GM12878 (cell line): ENCODE measurements around the gene SCT. TPM values are rescaled to one million over a fixed set of nuclear protein-coding genes. Genes with fewer than 3 reads are reported as not detected.

Experiments
- polyA plus RNA-seq, 11 experiments: library from polyadenylated mRNA; depleted of rRNA in 4 of 11; unstranded in 6 of 11; stranded (reverse) in 5 of 11; fragments of >200 nt; fragmentation: Nextera tagmentation in 4 of 11; fragmentation: Illumina TruSeq in 1 of 11; extraction: Ambion mirVana in 4 of 11; extraction: Trizol in 1 of 11; gene quantifications; 1 replicate in 1 of 11; 2 replicates in 10 of 11; pipeline versions ENCODE4 v1.2.1 to v1.2.3, GENCODE V29; 2011 to 2016; ENCODE audit warnings: inconsistent platforms in 2 of 11, missing spikeins in 2 of 11, low read depth in 1 of 11
- total RNA-seq, 4 experiments: library from RNA; depleted of rRNA in 3 of 4; stranded (reverse); fragments of >200 nt in 3 of 4; fragmentation: Illumina TruSeq in 1 of 4; extraction: Trizol in 1 of 4; gene quantifications; 2 replicates each; pipeline versions ENCODE4 v1.2.1 to v1.2.3, GENCODE V29; 2013 to 2021

The SCT gene
- total and polyA plus RNA-seq, 10 of the 15 experiments (the other 5 are each of a cell fraction or from before 2014, with no cell fraction given) = not detected

Other genes with a start within 250 kb of the SCT start
Only the 7 nearest of the 27 such genes appear.
- gene LMNTD2, start 66.4 kb downstream of the SCT start, total RNA-seq (2014; rRNA removed) = 2.1 and 3.8 TPM in 2 replicates
- 0.45 and 0.83 TPM in 2 replicates for gene LMNTD2, start 66.4 kb downstream of the SCT start, total RNA-seq (2014; rRNA removed; fragmentation: Illumina TruSeq; extraction: Trizol)
- gene LMNTD2, start 66.4 kb downstream of the SCT start, total RNA-seq (2021) = 2.8 and 3.3 TPM in 2 replicates
- 0.99 and 1.2 TPM in 2 replicates for gene LMNTD2, start 66.4 kb downstream of the SCT start, polyA plus RNA-seq (2011; rRNA removed)
- 0.22 TPM in 1 of 2 replicates, not detected in the other for gene LMNTD2, start 66.4 kb downstream of the SCT start, polyA plus RNA-seq (2014; fragmentation: Illumina TruSeq; extraction: Trizol)
- gene LMNTD2, start 66.4 kb downstream of the SCT start, polyA plus RNA-seq (2014; fragmentation: Nextera tagmentation; extraction: Ambion mirVana) = not detected
- gene LMNTD2, start 66.4 kb downstream of the SCT start, polyA plus RNA-seq (2014; rRNA removed) = 3.5 and 4.1 TPM in 2 replicates
- 1 to 10 TPM in 1 of 2 experiments, under 1 TPM in 1; 0.88 to 1.4 TPM for gene LMNTD2, start 66.4 kb downstream of the SCT start, polyA plus RNA-seq (2016; fragmentation: Nextera tagmentation; extraction: Ambion mirVana)
- gene RASSF7, start 66.2 kb downstream of the SCT start, total RNA-seq (2014; rRNA removed) = 17.8 and 19.0 TPM in 2 replicates
- 2.8 and 3.0 TPM in 2 replicates for gene RASSF7, start 66.2 kb downstream of the SCT start, total RNA-seq (2014; rRNA removed; fragmentation: Illumina TruSeq; extraction: Trizol)
- 15.1 and 16.8 TPM in 2 replicates for gene RASSF7, start 66.2 kb downstream of the SCT start, total RNA-seq (2021)
- gene RASSF7, start 66.2 kb downstream of the SCT start, polyA plus RNA-seq (2011; rRNA removed) = 3.4 and 9.6 TPM in 2 replicates
- gene RASSF7, start 66.2 kb downstream of the SCT start, polyA plus RNA-seq (2014; fragmentation: Illumina TruSeq; extraction: Trizol) = 0.16 and 1.1 TPM in 2 replicates
- 1 to 10 TPM in 1 of 2 experiments, under 1 TPM in 1; 0.39 to 1.0 TPM for gene RASSF7, start 66.2 kb downstream of the SCT start, polyA plus RNA-seq (2014; fragmentation: Nextera tagmentation; extraction: Ambion mirVana)
- 21.0 and 26.4 TPM in 2 replicates for gene RASSF7, start 66.2 kb downstream of the SCT start, polyA plus RNA-seq (2014; rRNA removed)
- 10 to 100 TPM; 22.2 to 29.7 TPM for gene RASSF7, start 66.2 kb downstream of the SCT start, polyA plus RNA-seq (2016; fragmentation: Nextera tagmentation; extraction: Ambion mirVana)
- gene PHRF1, start 50.7 kb downstream of the SCT start, total RNA-seq (2014; rRNA removed) = 19.2 and 22.0 TPM in 2 replicates
- gene PHRF1, start 50.7 kb downstream of the SCT start, total RNA-seq (2014; rRNA removed; fragmentation: Illumina TruSeq; extraction: Trizol) = 8.8 and 11.1 TPM in 2 replicates
- gene PHRF1, start 50.7 kb downstream of the SCT start, total RNA-seq (2021) = 39.4 and 43.5 TPM in 2 replicates
- gene PHRF1, start 50.7 kb downstream of the SCT start, polyA plus RNA-seq (2011; rRNA removed) = 4.9 and 11.7 TPM in 2 replicates
- gene PHRF1, start 50.7 kb downstream of the SCT start, polyA plus RNA-seq (2014; fragmentation: Illumina TruSeq; extraction: Trizol) = 2.4 and 8.0 TPM in 2 replicates
- under 1 TPM; 0.13 to 0.42 TPM for gene PHRF1, start 50.7 kb downstream of the SCT start, polyA plus RNA-seq (2014; fragmentation: Nextera tagmentation; extraction: Ambion mirVana)
- gene PHRF1, start 50.7 kb downstream of the SCT start, polyA plus RNA-seq (2014; rRNA removed) = 23.4 and 28.2 TPM in 2 replicates
- gene PHRF1, start 50.7 kb downstream of the SCT start, polyA plus RNA-seq (2016; fragmentation: Nextera tagmentation; extraction: Ambion mirVana) = 10 to 100 TPM; 18.5 to 21.7 TPM
- gene IRF7, start 11.2 kb downstream of the SCT start, total RNA-seq (2014; rRNA removed) = 119 and 141 TPM in 2 replicates
- gene IRF7, start 11.2 kb downstream of the SCT start, total RNA-seq (2014; rRNA removed; fragmentation: Illumina TruSeq; extraction: Trizol) = 24.3 and 24.4 TPM in 2 replicates
- 115 and 116 TPM in 2 replicates for gene IRF7, start 11.2 kb downstream of the SCT start, total RNA-seq (2021)
- 22.0 and 65.3 TPM in 2 replicates for gene IRF7, start 11.2 kb downstream of the SCT start, polyA plus RNA-seq (2011; rRNA removed)
- gene IRF7, start 11.2 kb downstream of the SCT start, polyA plus RNA-seq (2014; fragmentation: Illumina TruSeq; extraction: Trizol) = 0.71 and 8.1 TPM in 2 replicates
- gene IRF7, start 11.2 kb downstream of the SCT start, polyA plus RNA-seq (2014; fragmentation: Nextera tagmentation; extraction: Ambion mirVana) = 10 to 100 TPM in 1 of 2 experiments, 1 to 10 TPM in 1; 4.4 to 26.4 TPM
- 129 and 142 TPM in 2 replicates for gene IRF7, start 11.2 kb downstream of the SCT start, polyA plus RNA-seq (2014; rRNA removed)
- gene IRF7, start 11.2 kb downstream of the SCT start, polyA plus RNA-seq (2016; fragmentation: Nextera tagmentation; extraction: Ambion mirVana) = 10 to 100 TPM; 69.9 to 88.5 TPM
- 0.05 TPM in 1 of 2 replicates, not detected in the other for gene CDHR5, start 2.2 kb downstream of the SCT start, total RNA-seq (2014; rRNA removed)
- gene CDHR5, start 2.2 kb downstream of the SCT start, total RNA-seq (2014; rRNA removed; fragmentation: Illumina TruSeq; extraction: Trizol) = not detected in 2 replicates
- gene CDHR5, start 2.2 kb downstream of the SCT start, total RNA-seq (2021) = 0.40 TPM in 1 of 2 replicates, not detected in the other
- gene CDHR5, start 2.2 kb downstream of the SCT start, polyA plus RNA-seq (2011; rRNA removed) = not detected in 2 replicates
- not detected in 2 replicates for gene CDHR5, start 2.2 kb downstream of the SCT start, polyA plus RNA-seq (2014; fragmentation: Illumina TruSeq; extraction: Trizol)
- gene CDHR5, start 2.2 kb downstream of the SCT start, polyA plus RNA-seq (2014; fragmentation: Nextera tagmentation; extraction: Ambion mirVana) = not detected
- gene CDHR5, start 2.2 kb downstream of the SCT start, polyA plus RNA-seq (2014; rRNA removed) = 0.06 TPM in 1 of 2 replicates, not detected in the other
- not detected for gene CDHR5, start 2.2 kb downstream of the SCT start, polyA plus RNA-seq (2016; fragmentation: Nextera tagmentation; extraction: Ambion mirVana)
- gene DRD4, start 10.1 kb upstream of the SCT start, total RNA-seq (2014; rRNA removed) = not detected in 2 replicates
- not detected in 2 replicates for gene DRD4, start 10.1 kb upstream of the SCT start, total RNA-seq (2014; rRNA removed; fragmentation: Illumina TruSeq; extraction: Trizol)
- gene DRD4, start 10.1 kb upstream of the SCT start, total RNA-seq (2021) = 0.24 TPM in 1 of 2 replicates, not detected in the other
- not detected in 2 replicates for gene DRD4, start 10.1 kb upstream of the SCT start, polyA plus RNA-seq (2011; rRNA removed)
- not detected in 2 replicates for gene DRD4, start 10.1 kb upstream of the SCT start, polyA plus RNA-seq (2014; fragmentation: Illumina TruSeq; extraction: Trizol)
- gene DRD4, start 10.1 kb upstream of the SCT start, polyA plus RNA-seq (2014; fragmentation: Nextera tagmentation; extraction: Ambion mirVana) = not detected
- not detected in 2 replicates for gene DRD4, start 10.1 kb upstream of the SCT start, polyA plus RNA-seq (2014; rRNA removed)
- not detected for gene DRD4, start 10.1 kb upstream of the SCT start, polyA plus RNA-seq (2016; fragmentation: Nextera tagmentation; extraction: Ambion mirVana)
- gene DEAF1, start 68.0 kb upstream of the SCT start, total RNA-seq (2014; rRNA removed) = 47.6 and 48.6 TPM in 2 replicates
- gene DEAF1, start 68.0 kb upstream of the SCT start, total RNA-seq (2014; rRNA removed; fragmentation: Illumina TruSeq; extraction: Trizol) = 21.2 and 23.0 TPM in 2 replicates
- 51.3 and 57.1 TPM in 2 replicates for gene DEAF1, start 68.0 kb upstream of the SCT start, total RNA-seq (2021)
- 10.2 and 21.6 TPM in 2 replicates for gene DEAF1, start 68.0 kb upstream of the SCT start, polyA plus RNA-seq (2011; rRNA removed)
- gene DEAF1, start 68.0 kb upstream of the SCT start, polyA plus RNA-seq (2014; fragmentation: Illumina TruSeq; extraction: Trizol) = 4.4 and 17.1 TPM in 2 replicates
- gene DEAF1, start 68.0 kb upstream of the SCT start, polyA plus RNA-seq (2014; fragmentation: Nextera tagmentation; extraction: Ambion mirVana) = 1 to 10 TPM in 1 of 2 experiments, under 1 TPM in 1; 0.68 to 5.5 TPM
- gene DEAF1, start 68.0 kb upstream of the SCT start, polyA plus RNA-seq (2014; rRNA removed) = 43.7 and 51.5 TPM in 2 replicates
- 10 to 100 TPM; 28.8 to 41.0 TPM for gene DEAF1, start 68.0 kb upstream of the SCT start, polyA plus RNA-seq (2016; fragmentation: Nextera tagmentation; extraction: Ambion mirVana)